Measurements from ENCODE around the gene IGFBP3. TPM values are rescaled to one million over a fixed set of nuclear protein-coding genes. Genes with fewer than 3 reads are reported as not detected.
"Not testable (repeated sequence)": the region's sequence is repeated elsewhere in the genome, so short reads cannot be mapped to it uniquely, and the experiment has no call there.

IGFBP3 gene
- total RNA-seq, 2 experiments from 2014 or later, result 8.0 to 10.0 TPM

GRCh38 chr7:45962861-45963260, 41.8 kb upstream of the IGFBP3 start:
- CTCF ChIA-PET, result no interaction called here
- no peaks in the 10 kb centered on the region for H3K4me1 ChIP-seq (ENCODE audit: insufficient read depth, low read length)
- peaks cover 0 to 3% of the 10 kb centered on the region in 2 experiments for H3K9me3 ChIP-seq (ENCODE audit: control insufficient read depth in 1 of 2, insufficient read depth in 1 of 2, low read length in 2 of 2)
- Mint-ChIP-seq H3K4me3 (no peak overlapping the region), H3K36me3 (ENCODE audit: low read depth) (peaks cover 10% of the 10 kb centered on the region), H3K4me1 (ENCODE audit: low read depth) (no peaks in the 10 kb centered on the region), H3K27ac (no peak overlapping the region), H3K27me3 (peaks cover 6% of the 10 kb centered on the region), H3K9me3 (no peaks in the 10 kb centered on the region)
- intact Hi-C loops (cut with DNase I, micrococcal nuclease), result no loop called here
- H3K27ac ChIP-seq (ENCODE audit: low read depth in 1 of 2, low read length in 2 of 2), result no peak overlapping the region
- no peak overlapping the region for H3K4me3 ChIP-seq (ENCODE audit: low read length)
- ATAC-seq (ENCODE audit: poor library complexity), result no peak
- H3K27me3 ChIP-seq (ENCODE audit: control insufficient read depth in 1 of 2, insufficient read depth in 2 of 2, low read length in 2 of 2), result no peaks in the 10 kb centered on the region
- no peak for DNase-seq
- POLR2A ChIA-PET, result no interaction called here
- TF ChIP-seq CTCF (IDR thresholded peaks at IDR 0.05), result no peak
- no peaks in the 10 kb centered on the region for H3K36me3 ChIP-seq (ENCODE audit: insufficient read depth, low read length)

- H3K4me3 ChIP-seq (ENCODE audit: low read length), result no peak overlapping the region
- TF ChIP-seq CTCF (IDR thresholded peaks at IDR 0.05), result no peak
- no peak overlapping the region for H3K4me3 Mint-ChIP-seq
- no peak overlapping the region for H3K27ac ChIP-seq (ENCODE audit: low read depth in 1 of 2, low read length in 2 of 2)
- ATAC-seq (ENCODE audit: poor library complexity) (no peak), DNase-seq (no peak)
- H3K36me3 ChIP-seq (ENCODE audit: insufficient read depth, low read length), result no peaks in the 10 kb centered on the region
- CTCF ChIA-PET, result no interaction called here
- POLR2A ChIA-PET, result no interaction called here
- intact Hi-C loops (cut with DNase I, micrococcal nuclease), result no loop called here
- H3K4me1 ChIP-seq (ENCODE audit: insufficient read depth, low read length), result no peaks in the 10 kb centered on the region
- H3K27ac Mint-ChIP-seq, result no peak overlapping the region
- no peaks in the 10 kb centered on the region for H3K4me1 Mint-ChIP-seq (ENCODE audit: low read depth)
- H3K36me3 Mint-ChIP-seq (ENCODE audit: low read depth), result peaks cover 32% of the 10 kb centered on the region
- H3K9me3 ChIP-seq (ENCODE audit: control insufficient read depth in 1 of 2, insufficient read depth in 1 of 2, low read length in 2 of 2), result peaks cover 7 to 12% of the 10 kb centered on the region in 2 experiments
- no peaks in the 10 kb centered on the region for H3K27me3 ChIP-seq (ENCODE audit: control insufficient read depth in 1 of 2, insufficient read depth in 2 of 2, low read length in 2 of 2)
- no peaks in the 10 kb centered on the region for H3K27me3 Mint-ChIP-seq
- no peaks in the 10 kb centered on the region for H3K9me3 Mint-ChIP-seq
These were observed 36.6 kb upstream of the IGFBP3 start for GRCh38 chr7:45957721-45958120.

GRCh38 chr7:45955286-45955685, 34.2 kb upstream of the IGFBP3 start:
- no peak overlapping the region for H3K27ac Mint-ChIP-seq
- no peaks in the 10 kb centered on the region for H3K27me3 ChIP-seq (ENCODE audit: control insufficient read depth in 1 of 2, insufficient read depth in 2 of 2, low read length in 2 of 2)
- no peaks in the 10 kb centered on the region for H3K36me3 ChIP-seq (ENCODE audit: insufficient read depth, low read length)
- DNase-seq (no peak), ATAC-seq (ENCODE audit: poor library complexity) (no peak)
- ChIA-PET POLR2A (no interaction called here), CTCF (no interaction called here)
- no peaks in the 10 kb centered on the region for H3K27me3 Mint-ChIP-seq
- H3K27ac ChIP-seq (ENCODE audit: low read depth in 1 of 2, low read length in 2 of 2), result no peak overlapping the region
- peaks cover 24% of the 10 kb centered on the region for H3K36me3 Mint-ChIP-seq (ENCODE audit: low read depth)
- H3K9me3 Mint-ChIP-seq, result no peaks in the 10 kb centered on the region
- H3K4me1 Mint-ChIP-seq (ENCODE audit: low read depth), result no peaks in the 10 kb centered on the region
- no peak overlapping the region for H3K4me3 ChIP-seq (ENCODE audit: low read length)
- intact Hi-C loops (cut with DNase I, micrococcal nuclease), result no loop called here
- H3K4me1 ChIP-seq (ENCODE audit: insufficient read depth, low read length), result no peaks in the 10 kb centered on the region
- no peak for TF ChIP-seq CTCF (IDR thresholded peaks at IDR 0.05)
- peaks cover 7 to 11% of the 10 kb centered on the region in 2 experiments for H3K9me3 ChIP-seq (ENCODE audit: control insufficient read depth in 1 of 2, insufficient read depth in 1 of 2, low read length in 2 of 2)
- no peak overlapping the region for H3K4me3 Mint-ChIP-seq

GRCh38 chr7:45953055-45953454, 32.0 kb upstream of the IGFBP3 start:
- peaks cover 7 to 11% of the 10 kb centered on the region in 2 experiments for H3K9me3 ChIP-seq (ENCODE audit: control insufficient read depth in 1 of 2, insufficient read depth in 1 of 2, low read length in 2 of 2)
- H3K36me3 ChIP-seq (ENCODE audit: insufficient read depth, low read length); H3K27me3 ChIP-seq (ENCODE audit: control insufficient read depth in 1 of 2, insufficient read depth in 2 of 2, low read length in 2 of 2); CTCF ChIA-PET; intact Hi-C loops (cut with DNase I, micrococcal nuclease); H3K4me1 ChIP-seq (ENCODE audit: insufficient read depth, low read length); H3K27ac ChIP-seq (ENCODE audit: low read depth in 1 of 2, low read length in 2 of 2); H3K27me3 Mint-ChIP-seq; H3K27ac Mint-ChIP-seq; H3K4me3 ChIP-seq (ENCODE audit: low read length); POLR2A ChIA-PET; DNase-seq; H3K9me3 Mint-ChIP-seq; ATAC-seq (ENCODE audit: poor library complexity); H3K4me1 Mint-ChIP-seq (ENCODE audit: low read depth); H3K4me3 Mint-ChIP-seq: not testable (repeated sequence)
- H3K36me3 Mint-ChIP-seq (ENCODE audit: low read depth), result peaks cover 30% of the 10 kb centered on the region
